Neural progenitor cell (in vitro differentiated cells): ENCODE data around the gene C2CD2L. TPM values are rescaled to one million over a fixed set of nuclear protein-coding genes. Genes with fewer than 3 reads are reported as not detected.

ENCODE experiments used
- DNase-seq: peaks from one replicate; pipeline ENCODE4 v3.0.0-alpha.2; 2016; ENCODE audit warnings: low spot score
- H2AFZ ChIP-seq: fragments of 200-600 bp; sonication (generic); replicated peaks from 2 replicates; pipeline ENCODE4 v1.6.1; 2016; ENCODE audit warnings: antibody characterized with exemption
- H3F3A ChIP-seq: fragments of 200-600 bp; sonication (generic); 2 replicates; pipeline ENCODE4 v1.6.1; 2016; ENCODE audit warnings: antibody characterized with exemption, low read depth
- H3K27ac ChIP-seq: fragments of 200-600 bp; sonication (generic); 2 replicates; pipeline ENCODE4 v1.5.1; 2016; ENCODE audit warnings: mild to moderate bottlenecking
- H3K27me3 ChIP-seq: fragments of 200-600 bp; sonication (generic); 2 replicates; pipeline ENCODE4 v1.6.1; 2016; ENCODE audit warnings: mild to moderate bottlenecking, moderate library complexity
- H3K36me3 ChIP-seq: fragments of 200-600 bp; sonication (generic); 2 replicates; pipeline ENCODE4 v1.5.1; 2016
- H3K4me1 ChIP-seq: fragments of 200-600 bp; sonication (generic); 2 replicates; pipeline ENCODE4 v1.6.1; 2016; ENCODE audit warnings: mixed run types
- H3K4me2 ChIP-seq: fragments of 200-600 bp; sonication (generic); 2 replicates; pipeline ENCODE4 v1.6.1; 2016
- H3K4me3 ChIP-seq: fragments of 200-600 bp; sonication (generic); 2 replicates; pipeline ENCODE4 v1.5.1; 2016
- H3K79me2 ChIP-seq: fragments of 200-600 bp; sonication (generic); 2 replicates; pipeline ENCODE4 v1.6.1; 2016; ENCODE audit warnings: low read depth
- H3K9ac ChIP-seq: fragments of 200-600 bp; sonication (generic); 2 replicates; pipeline ENCODE4 v1.6.1; 2016
- H3K9me3 ChIP-seq: fragments of 200-600 bp; sonication (generic); 2 replicates; pipeline ENCODE4 v1.5.1; 2016; ENCODE audit warnings: low read depth
- H4K20me1 ChIP-seq: fragments of 200-600 bp; sonication (generic); 2 replicates; pipeline ENCODE4 v1.6.1; 2016; ENCODE audit warnings: low read depth
- H3K27ac Mint-ChIP-seq: 3 replicates; pipeline ENCODE4 v1.8.0; 2021; ENCODE audit warnings: mixed read lengths
- H3K27me3 Mint-ChIP-seq: 2 replicates; pipeline ENCODE4 v1.8.0; 2022; ENCODE audit warnings: low read depth, mild to moderate bottlenecking, inconsistent platforms, moderate library complexity, mixed read lengths; ENCODE audit not compliant: insufficient read depth
- H3K36me3 Mint-ChIP-seq: 3 replicates; pipeline ENCODE4 v1.8.0; 2021; ENCODE audit warnings: mixed read lengths
- H3K4me1 Mint-ChIP-seq: 3 replicates; pipeline ENCODE4 v1.8.0; 2021; ENCODE audit warnings: mixed read lengths
- H3K4me3 Mint-ChIP-seq: 3 replicates; pipeline ENCODE4 v1.8.0; 2021; ENCODE audit warnings: mild to moderate bottlenecking, moderate library complexity, mixed read lengths
- H3K9me3 Mint-ChIP-seq: 3 replicates; pipeline ENCODE4 v1.8.0; 2020; ENCODE audit warnings: mixed read lengths
- EZH2 ChIP-seq: fragments of 200-600 bp; sonication (generic); IDR thresholded peaks from 2 replicates; pipeline ENCODE4 v1.6.1; 2017; ENCODE audit warnings: antibody characterized with exemption, mild to moderate bottlenecking, moderate library complexity
- EZH2phosphoT487 ChIP-seq: fragments of 200-600 bp; sonication (generic); IDR thresholded peaks from 2 replicates; pipeline ENCODE4 v1.6.1; 2017; ENCODE audit warnings: antibody characterized with exemption
- total RNA-seq: library from RNA; depleted of rRNA; stranded (reverse); fragments of >200 nt; gene quantifications from 2 replicates; pipeline ENCODE4 v1.2.3, GENCODE V29; 2015; ENCODE audit warnings: low replicate concordance
- TF ChIP-seq, protein P1 (sequence below): fragments of 200-600 bp; sonication (generic); IDR thresholded peaks from 2 replicates; pipeline ENCODE4 v1.5.1; 2017; ENCODE audit warnings: antibody characterized with exemption, mild to moderate bottlenecking

C2CD2L gene
- total RNA-seq, 1 donor from 2014 or later: 1.5 TPM

GRCh38 chr11:119078675-119079420 is 28.3 kb upstream of the C2CD2L start:
- peaks cover 5% of the 10 kb centered on the region for H3K27me3 Mint-ChIP-seq

DNA sequence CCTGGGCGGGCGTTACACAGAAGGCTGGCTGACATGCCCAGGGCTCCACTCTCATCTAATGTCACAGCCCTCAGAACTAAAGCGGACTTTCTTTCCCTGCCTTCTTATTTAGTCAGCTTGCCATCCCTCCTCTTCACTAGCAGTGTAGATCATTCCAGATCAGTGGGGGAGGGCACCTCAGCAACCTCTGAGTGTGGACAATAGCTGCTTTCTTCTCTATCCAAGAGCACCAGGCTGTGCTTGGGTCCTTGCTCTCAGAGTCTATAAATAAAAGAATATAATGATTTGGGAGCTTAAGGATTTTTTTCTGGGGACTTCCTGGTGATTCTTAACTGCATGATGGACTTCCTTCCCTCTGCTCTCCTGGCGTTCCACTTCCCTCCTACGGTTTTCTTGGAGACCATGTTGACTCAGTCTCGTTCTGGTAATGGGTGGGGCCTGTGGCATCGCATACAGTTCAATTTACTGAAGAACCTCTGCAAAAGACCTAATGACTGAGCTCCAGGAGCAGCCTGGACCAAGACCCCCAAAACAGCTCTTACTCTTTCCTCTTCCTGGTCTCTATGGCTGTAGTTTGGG is 25.4 kb upstream of the C2CD2L start:
- H4K20me1 ChIP-seq: peaks cover 9% of the 10 kb centered on the region
- no peak overlapping the region for H2AFZ ChIP-seq
- H3K4me3 ChIP-seq: no peak overlapping the region
- DNase-seq: no peak
- peaks cover 17% of the 10 kb centered on the region for H3K36me3 Mint-ChIP-seq
- peaks cover 7% of the 10 kb centered on the region for H3K27me3 Mint-ChIP-seq
- no peaks in the 10 kb centered on the region for H3K27me3 ChIP-seq
- TF ChIP-seq, protein P1, sequence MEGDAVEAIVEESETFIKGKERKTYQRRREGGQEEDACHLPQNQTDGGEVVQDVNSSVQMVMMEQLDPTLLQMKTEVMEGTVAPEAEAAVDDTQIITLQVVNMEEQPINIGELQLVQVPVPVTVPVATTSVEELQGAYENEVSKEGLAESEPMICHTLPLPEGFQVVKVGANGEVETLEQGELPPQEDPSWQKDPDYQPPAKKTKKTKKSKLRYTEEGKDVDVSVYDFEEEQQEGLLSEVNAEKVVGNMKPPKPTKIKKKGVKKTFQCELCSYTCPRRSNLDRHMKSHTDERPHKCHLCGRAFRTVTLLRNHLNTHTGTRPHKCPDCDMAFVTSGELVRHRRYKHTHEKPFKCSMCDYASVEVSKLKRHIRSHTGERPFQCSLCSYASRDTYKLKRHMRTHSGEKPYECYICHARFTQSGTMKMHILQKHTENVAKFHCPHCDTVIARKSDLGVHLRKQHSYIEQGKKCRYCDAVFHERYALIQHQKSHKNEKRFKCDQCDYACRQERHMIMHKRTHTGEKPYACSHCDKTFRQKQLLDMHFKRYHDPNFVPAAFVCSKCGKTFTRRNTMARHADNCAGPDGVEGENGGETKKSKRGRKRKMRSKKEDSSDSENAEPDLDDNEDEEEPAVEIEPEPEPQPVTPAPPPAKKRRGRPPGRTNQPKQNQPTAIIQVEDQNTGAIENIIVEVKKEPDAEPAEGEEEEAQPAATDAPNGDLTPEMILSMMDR: no peak
- TF ChIP-seq EZH2phosphoT487: no peak
- TF ChIP-seq EZH2: no peak
- H3K9ac ChIP-seq: no peak overlapping the region
- peaks cover 5% of the 10 kb centered on the region for H3K4me1 ChIP-seq
- H3K36me3 ChIP-seq: no peaks in the 10 kb centered on the region
- peaks cover 17% of the 10 kb centered on the region for H3F3A ChIP-seq
- H3K9me3 Mint-ChIP-seq: no peaks in the 10 kb centered on the region
- H3K27ac ChIP-seq: no peak overlapping the region
- H3K79me2 ChIP-seq: peaks cover 16% of the 10 kb centered on the region
- H3K4me1 Mint-ChIP-seq: peaks cover 17% of the 10 kb centered on the region
- no peaks in the 10 kb centered on the region for H3K9me3 ChIP-seq
- H3K27ac Mint-ChIP-seq: no peak overlapping the region
- H3K4me2 ChIP-seq: no peak overlapping the region
- H3K4me3 Mint-ChIP-seq: no peak overlapping the region

More at GRCh38 chr11:119078675-119079420, 28.3 kb upstream of the C2CD2L start:
- Histone ChIP-seq H3K9ac (no peak overlapping the region), H3K4me2 (no peak overlapping the region), H3K27me3 (no peaks in the 10 kb centered on the region), H3F3A (peaks cover 8% of the 10 kb centered on the region), H3K4me1 (no peaks in the 10 kb centered on the region), H3K27ac (no peak overlapping the region), H3K36me3 (no peaks in the 10 kb centered on the region), H4K20me1 (no peaks in the 10 kb centered on the region), H3K9me3 (no peaks in the 10 kb centered on the region), H3K79me2 (no peaks in the 10 kb centered on the region), H3K4me3 (no peak overlapping the region), H2AFZ (no peak overlapping the region)
- H3K4me1 Mint-ChIP-seq: no peaks in the 10 kb centered on the region
- H3K9me3 Mint-ChIP-seq: no peaks in the 10 kb centered on the region
- no peak for TF ChIP-seq EZH2
- no peak for TF ChIP-seq EZH2phosphoT487
- TF ChIP-seq, protein P1: no peak
- H3K4me3 Mint-ChIP-seq: no peak overlapping the region
- H3K27ac Mint-ChIP-seq: no peak overlapping the region
- no peak for DNase-seq
- H3K36me3 Mint-ChIP-seq: peaks cover 21% of the 10 kb centered on the region

- H3K27me3 Mint-ChIP-seq: peaks cover 4% of the 10 kb centered on the region
- TF ChIP-seq EZH2: no peak
- no peak for TF ChIP-seq EZH2phosphoT487
- TF ChIP-seq, protein P1: no peak
- Histone ChIP-seq H3K9me3 (no peaks in the 10 kb centered on the region), H3K27me3 (no peaks in the 10 kb centered on the region), H3K4me3 (peak within 1 kb of the TSS; percentile 71), H3K27ac (peak within 1 kb of the TSS; percentile 81), H3K4me2 (peak within 1 kb of the TSS; percentile 90), H3K9ac (peak within 1 kb of the TSS; percentile 53), H3K4me1 (peaks cover 5% of the 10 kb centered on the region), H3K79me2 (peaks cover 29% of the 10 kb centered on the region), H3F3A (peaks cover 24% of the 10 kb centered on the region), H4K20me1 (peaks cover 15% of the 10 kb centered on the region), H2AFZ (peak within 1 kb of the TSS; percentile 97), H3K36me3 (no peaks in the 10 kb centered on the region)
- peak within 1 kb of the TSS; percentile 98 for H3K4me3 Mint-ChIP-seq
- H3K4me1 Mint-ChIP-seq: peaks cover 19% of the 10 kb centered on the region
- no peaks in the 10 kb centered on the region for H3K9me3 Mint-ChIP-seq
- H3K27ac Mint-ChIP-seq: peak within 1 kb of the TSS; percentile 94
- peak; percentile 95 for DNase-seq
- peaks cover 7% of the 10 kb centered on the region for H3K36me3 Mint-ChIP-seq
These were observed 22.3 kb upstream of the C2CD2L start, which contains the start of gene HMBS for GRCh38 chr11:119084663-119085436. Gene HMBS, plus strand, starts transcription at chr11:119084881. Its CDS starts 153 bp downstream, at chr11:119085034.
